HFFc6 (cell line): ENCODE measurements around the gene AK2. TPM values are rescaled to one million over a fixed set of nuclear protein-coding genes. Genes with fewer than 3 reads are reported as not detected.

Experiments used
- DNase-seq: peaks from one replicate; pipeline ENCODE4 v3.0.0-alpha.2; 2018
- H3K27ac Mint-ChIP-seq: 2 replicates; pipeline ENCODE4 v1.8.0; 2020; ENCODE audit warnings: mild to moderate bottlenecking, mixed read lengths
- H3K27me3 Mint-ChIP-seq: 2 replicates; pipeline ENCODE4 v1.8.0; 2021; ENCODE audit warnings: mild to moderate bottlenecking, moderate library complexity, mixed read lengths; ENCODE audit not compliant: insufficient read depth
- H3K36me3 Mint-ChIP-seq: 2 replicates; pipeline ENCODE4 v1.8.0; 2021; ENCODE audit warnings: low read depth, mixed read lengths
- H3K4me1 Mint-ChIP-seq: 2 replicates; pipeline ENCODE4 v1.8.0; 2020; ENCODE audit warnings: low read depth, mixed read lengths
- H3K4me3 Mint-ChIP-seq: 2 replicates; pipeline ENCODE4 v1.8.0; 2020; ENCODE audit warnings: mild to moderate bottlenecking, moderate library complexity, mixed read lengths
- H3K9me3 Mint-ChIP-seq: 2 replicates; pipeline ENCODE4 v1.8.0; 2020; ENCODE audit warnings: mild to moderate bottlenecking, mixed read lengths
- CTCF ChIP-seq: fragments of 200-600 bp; sonication (generic); IDR thresholded peaks from 2 replicates; pipeline ENCODE4 v1.5.0; 2021; ENCODE audit warnings: antibody characterized with exemption, mild to moderate bottlenecking
- total RNA-seq, 6 experiments: library from RNA; stranded (reverse); fragmentation: NEBNext Ultra II Directional; extraction: Animal tissue kit (Norgen Biotek cat#: 25700); gene quantifications; 2 replicates in 1 of 6; 3 replicates in 5 of 6; pipeline ENCODE4 v1.2.3, GENCODE V29; 2021

Gene AK2
- total RNA-seq, 6 experiments from 2014 or later = 160 to 173 (median 168) TPM

GRCh38 chr1:32991819-32992488 is 44.7 kb downstream of the AK2 start:
- DNase-seq = no peak
- Mint-ChIP-seq H3K4me1 (peaks cover 53% of the 10 kb centered on the region), H3K4me3 (peak overlapping the region; percentile 33), H3K36me3 (no peaks in the 10 kb centered on the region), H3K9me3 (no peaks in the 10 kb centered on the region), H3K27ac (peak overlapping the region; percentile 89), H3K27me3 (no peaks in the 10 kb centered on the region; the same call in 1 of the 2 replicates)
- no peak for TF ChIP-seq CTCF

DNA sequence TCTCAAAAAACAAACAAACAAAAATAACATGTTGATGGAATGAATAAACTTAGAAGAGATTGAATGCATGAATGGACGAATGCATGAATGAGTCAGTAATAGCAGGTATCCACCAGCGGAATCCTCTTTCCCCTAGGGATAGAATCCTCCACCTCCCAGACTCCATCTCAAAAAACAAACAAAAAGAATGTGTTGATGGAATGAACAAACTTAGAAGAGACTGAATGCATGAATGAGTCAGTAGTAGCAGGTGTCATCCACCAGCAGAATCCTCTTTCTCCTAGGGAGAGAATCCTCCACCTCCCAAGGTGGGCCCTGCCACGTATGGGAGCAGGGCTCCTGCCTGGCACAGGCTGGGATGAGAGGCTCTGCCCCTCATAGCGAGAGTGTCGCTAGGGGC is 45.3 kb downstream of the AK2 start:
- Mint-ChIP-seq H3K4me1 (peaks cover 48% of the 10 kb centered on the region), H3K36me3 (no peaks in the 10 kb centered on the region), H3K4me3 (no peak overlapping the region), H3K27ac (no peak overlapping the region), H3K9me3 (no peaks in the 10 kb centered on the region), H3K27me3 (no peaks in the 10 kb centered on the region)
- no peak for TF ChIP-seq CTCF
- no peak for DNase-seq

GRCh38 chr1:32990887-32991286 is 45.8 kb downstream of the AK2 start:
- no peak for TF ChIP-seq CTCF

DNA sequence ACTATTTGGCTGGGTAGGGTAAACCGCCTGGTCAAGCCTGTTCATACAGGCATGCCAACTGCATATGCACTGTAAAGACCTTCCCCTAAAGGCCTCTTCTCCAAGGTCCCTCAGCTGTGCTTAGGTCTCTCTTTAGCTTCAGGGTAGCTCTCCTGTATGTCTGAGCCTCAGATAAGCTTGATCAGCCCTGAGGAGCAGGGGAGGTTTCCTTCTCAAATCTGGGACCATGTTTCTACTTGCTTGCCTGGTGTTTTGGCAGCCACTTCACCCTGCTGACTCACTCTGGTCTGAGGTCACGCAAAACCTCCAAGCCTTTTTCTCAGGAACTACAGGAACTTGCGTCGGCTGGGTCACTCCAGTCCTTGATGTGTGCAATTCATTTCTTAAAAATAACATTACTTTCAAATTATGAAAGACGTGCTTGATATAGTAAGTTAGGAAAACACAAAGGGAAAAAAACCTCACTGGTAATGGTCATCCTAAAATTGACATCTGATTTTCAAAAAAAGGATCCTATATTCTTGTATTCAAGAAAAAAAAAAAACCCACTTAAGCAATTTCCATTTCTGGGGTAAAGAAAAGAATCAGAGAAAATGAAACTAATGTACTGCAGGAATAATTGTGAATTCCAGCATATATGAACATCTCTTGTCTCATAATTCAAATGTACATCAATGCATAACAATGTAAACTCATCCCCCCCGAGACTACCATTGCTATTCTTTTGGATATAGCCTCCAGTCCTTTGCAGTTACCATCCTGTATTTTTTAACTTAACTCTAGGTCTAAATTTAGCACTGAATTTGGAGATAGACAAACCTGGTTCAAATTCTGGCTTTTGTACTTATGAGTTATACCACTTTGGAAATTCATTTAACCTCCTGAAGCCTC is 47.3 kb downstream of the AK2 start:
- Mint-ChIP-seq H3K4me3 (peak overlapping the region; percentile 79), H3K36me3 (no peaks in the 10 kb centered on the region), H3K9me3 (no peaks in the 10 kb centered on the region), H3K27ac (peak overlapping the region; percentile 97), H3K27me3 (no peaks in the 10 kb centered on the region), H3K4me1 (peaks cover 59% of the 10 kb centered on the region)
- no peak for TF ChIP-seq CTCF
- peak; percentile 89 for DNase-seq

More at GRCh38 chr1:32990887-32991286, 45.8 kb downstream of the AK2 start:
- peak overlapping the region; percentile 43 for H3K27ac Mint-ChIP-seq
- no peaks in the 10 kb centered on the region for H3K36me3 Mint-ChIP-seq
- no peak for DNase-seq
- peaks cover 48% of the 10 kb centered on the region for H3K4me1 Mint-ChIP-seq
- no peak overlapping the region for H3K4me3 Mint-ChIP-seq
- H3K27me3 Mint-ChIP-seq = no peaks in the 10 kb centered on the region
- H3K9me3 Mint-ChIP-seq = no peaks in the 10 kb centered on the region

DNA sequence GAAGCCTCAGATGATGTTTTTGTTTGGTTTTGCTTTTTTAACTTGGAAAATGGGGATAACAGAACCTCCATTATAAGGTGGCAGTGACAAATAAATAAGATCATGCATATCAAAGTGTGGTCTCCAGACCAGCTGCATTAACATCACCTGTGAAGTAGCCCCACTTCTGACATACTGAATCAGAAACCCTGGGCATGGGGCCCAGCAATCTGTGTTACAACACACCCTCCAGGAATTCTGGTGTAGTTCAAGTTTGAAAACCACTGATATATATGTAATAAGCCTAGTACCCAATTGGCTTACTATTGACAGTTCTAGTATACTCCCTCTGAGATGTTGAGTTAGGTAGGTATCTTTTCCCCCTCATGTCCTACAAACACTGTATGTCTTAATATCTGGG is 48.0 kb downstream of the AK2 start:
- peak; percentile 53 for DNase-seq
- peak overlapping the region; percentile 79 for H3K4me3 Mint-ChIP-seq
- no peak for TF ChIP-seq CTCF
- H3K27me3 Mint-ChIP-seq = no peaks in the 10 kb centered on the region
- H3K9me3 Mint-ChIP-seq = no peaks in the 10 kb centered on the region
- H3K4me1 Mint-ChIP-seq = peaks cover 66% of the 10 kb centered on the region
- no peaks in the 10 kb centered on the region for H3K36me3 Mint-ChIP-seq
- H3K27ac Mint-ChIP-seq = peak overlapping the region; percentile 97
